SU-DHL-6 (cell line): ENCODE results near the gene FNIP2.

ENCODE experiments used
- EZH2phosphoT487 ChIP-seq: fragments of 200-600 bp; sonication (generic), shearing (Covaris generic); conservative IDR thresholded peaks from 2 replicates; pipeline ENCODE4 v1.6.1; 2018; ENCODE audit warnings: mild to moderate bottlenecking, antibody characterized with exemption, low read length, moderate library complexity, mixed read lengths
- TF ChIP-seq, protein P1 (sequence below): fragments of 200-600 bp; sonication (generic); IDR thresholded peaks from one replicate; pipeline ENCODE4 v1.5.1; 2017; ENCODE audit warnings: antibody characterized with exemption, mild to moderate bottlenecking, low read length, moderate library complexity; ENCODE audit not compliant: insufficient read depth, poor library complexity, severe bottlenecking

DNA sequence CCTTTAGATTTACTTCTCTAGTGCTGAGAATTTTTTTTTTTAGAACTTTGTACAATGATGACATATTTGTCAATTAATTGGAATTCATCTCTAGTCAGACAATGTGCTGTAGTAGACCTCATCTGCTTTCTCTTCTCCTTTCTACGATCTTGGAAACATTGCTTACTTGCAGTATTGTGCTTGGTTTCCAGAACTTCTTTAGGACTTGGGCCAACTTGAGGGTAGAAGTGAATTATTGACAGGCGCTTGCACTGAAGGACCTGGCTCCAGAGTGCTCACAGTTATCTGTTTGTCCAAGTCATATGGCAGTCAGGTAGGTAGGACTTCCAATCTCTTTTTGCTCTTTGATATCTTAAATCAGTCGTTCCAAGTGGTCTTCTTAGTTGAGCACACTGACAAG lies 39.6 kb downstream of the FNIP2 start:
- TF ChIP-seq, protein P1, sequence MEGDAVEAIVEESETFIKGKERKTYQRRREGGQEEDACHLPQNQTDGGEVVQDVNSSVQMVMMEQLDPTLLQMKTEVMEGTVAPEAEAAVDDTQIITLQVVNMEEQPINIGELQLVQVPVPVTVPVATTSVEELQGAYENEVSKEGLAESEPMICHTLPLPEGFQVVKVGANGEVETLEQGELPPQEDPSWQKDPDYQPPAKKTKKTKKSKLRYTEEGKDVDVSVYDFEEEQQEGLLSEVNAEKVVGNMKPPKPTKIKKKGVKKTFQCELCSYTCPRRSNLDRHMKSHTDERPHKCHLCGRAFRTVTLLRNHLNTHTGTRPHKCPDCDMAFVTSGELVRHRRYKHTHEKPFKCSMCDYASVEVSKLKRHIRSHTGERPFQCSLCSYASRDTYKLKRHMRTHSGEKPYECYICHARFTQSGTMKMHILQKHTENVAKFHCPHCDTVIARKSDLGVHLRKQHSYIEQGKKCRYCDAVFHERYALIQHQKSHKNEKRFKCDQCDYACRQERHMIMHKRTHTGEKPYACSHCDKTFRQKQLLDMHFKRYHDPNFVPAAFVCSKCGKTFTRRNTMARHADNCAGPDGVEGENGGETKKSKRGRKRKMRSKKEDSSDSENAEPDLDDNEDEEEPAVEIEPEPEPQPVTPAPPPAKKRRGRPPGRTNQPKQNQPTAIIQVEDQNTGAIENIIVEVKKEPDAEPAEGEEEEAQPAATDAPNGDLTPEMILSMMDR: no peak
- no peak for TF ChIP-seq EZH2phosphoT487
